Fibroblast of villous mesenchyme (primary cell): Measurements from ENCODE around the gene ATP13A4. TPM values are rescaled to one million over a fixed set of nuclear protein-coding genes. Genes with fewer than 3 reads are reported as not detected.

Experiments
- DNase-seq: peaks from one replicate; pipeline ENCODE4 v3.0.0-alpha.2; 2010; ENCODE audit warnings: low read depth
- H3K4me3 ChIP-seq: 2 replicates; pipeline ENCODE4 v1.5.1; 2011; ENCODE audit warnings: low read depth, mild to moderate bottlenecking, low read length
- total RNA-seq: library from RNA; depleted of rRNA; stranded (reverse); fragments of >200 nt; gene quantifications from 2 replicates; pipeline ENCODE4 v1.2.3, GENCODE V29; 2012
- TF ChIP-seq, protein P1 (sequence below): IDR thresholded peaks from 2 replicates; pipeline ENCODE4 v1.5.1; 2012; ENCODE audit warnings: low read depth, mild to moderate bottlenecking, low read length; ENCODE audit not compliant: insufficient read depth

The ATP13A4 gene
- total RNA-seq, 1 donor, result not detected

GRCh38 chr3:193499801-193500485 is 54.8 kb downstream of the ATP13A4 start:
- DNase-seq, result no peak
- TF ChIP-seq, protein P1, sequence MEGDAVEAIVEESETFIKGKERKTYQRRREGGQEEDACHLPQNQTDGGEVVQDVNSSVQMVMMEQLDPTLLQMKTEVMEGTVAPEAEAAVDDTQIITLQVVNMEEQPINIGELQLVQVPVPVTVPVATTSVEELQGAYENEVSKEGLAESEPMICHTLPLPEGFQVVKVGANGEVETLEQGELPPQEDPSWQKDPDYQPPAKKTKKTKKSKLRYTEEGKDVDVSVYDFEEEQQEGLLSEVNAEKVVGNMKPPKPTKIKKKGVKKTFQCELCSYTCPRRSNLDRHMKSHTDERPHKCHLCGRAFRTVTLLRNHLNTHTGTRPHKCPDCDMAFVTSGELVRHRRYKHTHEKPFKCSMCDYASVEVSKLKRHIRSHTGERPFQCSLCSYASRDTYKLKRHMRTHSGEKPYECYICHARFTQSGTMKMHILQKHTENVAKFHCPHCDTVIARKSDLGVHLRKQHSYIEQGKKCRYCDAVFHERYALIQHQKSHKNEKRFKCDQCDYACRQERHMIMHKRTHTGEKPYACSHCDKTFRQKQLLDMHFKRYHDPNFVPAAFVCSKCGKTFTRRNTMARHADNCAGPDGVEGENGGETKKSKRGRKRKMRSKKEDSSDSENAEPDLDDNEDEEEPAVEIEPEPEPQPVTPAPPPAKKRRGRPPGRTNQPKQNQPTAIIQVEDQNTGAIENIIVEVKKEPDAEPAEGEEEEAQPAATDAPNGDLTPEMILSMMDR, result no peak
- H3K4me3 ChIP-seq, result no peak overlapping the region

- TF ChIP-seq, protein P1, result no peak
- DNase-seq, result no peak
- H3K4me3 ChIP-seq, result no peak overlapping the region
Measured at GRCh38 chr3:193499136-193499770, 55.4 kb downstream of the ATP13A4 start.

DNA sequence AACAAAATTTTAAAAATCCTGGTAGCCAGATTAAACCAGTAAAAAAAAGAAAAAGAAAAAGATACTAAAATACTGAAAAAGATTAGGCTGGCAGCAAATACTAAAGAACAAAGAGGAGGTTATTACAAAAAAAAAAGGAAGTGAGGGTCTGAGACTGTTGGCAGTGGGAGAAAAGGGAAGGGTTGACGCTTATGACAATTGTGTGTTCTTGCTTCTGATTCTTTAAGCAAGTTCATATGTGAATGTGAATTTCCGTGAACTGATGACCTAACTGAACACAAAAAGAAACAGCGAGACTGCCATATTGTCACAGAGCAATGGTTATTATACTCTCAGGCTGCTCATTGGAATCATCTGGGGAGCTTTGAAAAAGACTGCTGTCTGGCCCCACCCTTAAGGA is 56.5 kb downstream of the ATP13A4 start:
- no peak for DNase-seq
- H3K4me3 ChIP-seq, result no peak overlapping the region

GRCh38 chr3:193496658-193497057 is 58.0 kb downstream of the ATP13A4 start:
- DNase-seq, result no peak
- no peak overlapping the region for H3K4me3 ChIP-seq
- TF ChIP-seq, protein P1, result no peak

More for the DNA sequence above, 56.5 kb downstream of the ATP13A4 start:
- TF ChIP-seq, protein P1, result no peak

DNA sequence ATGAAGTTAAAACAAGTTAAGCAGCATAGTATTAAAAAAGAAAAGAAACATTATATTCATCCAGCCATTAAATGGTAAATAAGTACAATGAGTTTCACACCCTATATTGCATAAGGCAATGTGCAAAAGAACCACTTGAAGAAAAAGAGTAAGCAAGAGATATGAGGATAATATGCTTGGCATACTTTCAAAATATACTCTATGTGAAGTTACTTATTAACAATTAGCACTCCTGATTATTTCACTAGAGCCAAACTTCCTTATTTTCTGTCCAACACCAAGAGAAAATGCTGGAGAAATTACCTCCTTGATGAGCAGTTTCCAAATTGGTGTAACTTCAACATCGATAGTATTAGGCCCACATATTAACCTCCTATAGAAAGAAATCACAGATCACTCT is 63.7 kb downstream of the ATP13A4 start:
- no peak for DNase-seq
- H3K4me3 ChIP-seq, result no peak overlapping the region
- TF ChIP-seq, protein P1, result no peak

- no peak for DNase-seq
- no peak overlapping the region for H3K4me3 ChIP-seq
- TF ChIP-seq, protein P1, result no peak
Measured at GRCh38 chr3:193490580-193490979, 64.1 kb downstream of the ATP13A4 start.
